ENCODE data around the gene OR10G6.

DNA sequence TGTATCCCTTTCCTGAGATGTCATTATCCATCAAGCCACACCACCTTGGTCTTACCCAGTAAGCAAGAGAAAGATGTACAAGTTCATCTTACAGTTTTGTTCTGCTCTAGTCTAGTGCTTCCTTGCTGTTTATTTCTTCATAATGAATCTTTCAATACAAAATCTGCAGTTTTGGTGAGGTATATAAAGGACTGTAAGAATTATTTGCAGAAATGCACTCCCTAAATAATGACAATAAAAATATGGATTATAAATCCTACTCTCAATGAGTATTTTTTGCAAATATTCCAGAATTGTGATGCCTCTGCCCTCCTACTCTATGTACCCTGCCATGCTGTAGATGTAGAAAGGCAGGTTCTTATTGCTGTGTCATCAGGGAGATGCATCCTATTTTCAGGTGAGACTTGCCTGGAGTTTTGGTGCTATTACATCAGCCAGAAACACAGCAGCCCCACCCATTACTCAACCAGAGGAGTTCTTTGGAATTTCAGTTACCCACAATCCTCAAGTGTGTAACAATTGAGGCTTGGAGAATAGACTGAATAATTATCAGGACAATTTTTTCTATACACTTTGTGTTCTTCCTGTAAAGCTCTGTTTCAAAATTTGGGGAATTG is 17.1 kb downstream of the OR10G6 start, which contains the start of gene OR10S1:
- TF ChIP-seq, protein P1, sequence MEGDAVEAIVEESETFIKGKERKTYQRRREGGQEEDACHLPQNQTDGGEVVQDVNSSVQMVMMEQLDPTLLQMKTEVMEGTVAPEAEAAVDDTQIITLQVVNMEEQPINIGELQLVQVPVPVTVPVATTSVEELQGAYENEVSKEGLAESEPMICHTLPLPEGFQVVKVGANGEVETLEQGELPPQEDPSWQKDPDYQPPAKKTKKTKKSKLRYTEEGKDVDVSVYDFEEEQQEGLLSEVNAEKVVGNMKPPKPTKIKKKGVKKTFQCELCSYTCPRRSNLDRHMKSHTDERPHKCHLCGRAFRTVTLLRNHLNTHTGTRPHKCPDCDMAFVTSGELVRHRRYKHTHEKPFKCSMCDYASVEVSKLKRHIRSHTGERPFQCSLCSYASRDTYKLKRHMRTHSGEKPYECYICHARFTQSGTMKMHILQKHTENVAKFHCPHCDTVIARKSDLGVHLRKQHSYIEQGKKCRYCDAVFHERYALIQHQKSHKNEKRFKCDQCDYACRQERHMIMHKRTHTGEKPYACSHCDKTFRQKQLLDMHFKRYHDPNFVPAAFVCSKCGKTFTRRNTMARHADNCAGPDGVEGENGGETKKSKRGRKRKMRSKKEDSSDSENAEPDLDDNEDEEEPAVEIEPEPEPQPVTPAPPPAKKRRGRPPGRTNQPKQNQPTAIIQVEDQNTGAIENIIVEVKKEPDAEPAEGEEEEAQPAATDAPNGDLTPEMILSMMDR (IDR thresholded peaks at IDR 0.05; ENCODE audit: borderline replicate concordance, extremely low read depth, low read length, poor library complexity, severe bottlenecking): no peak
- TF ChIP-seq EZH2 (IDR thresholded peaks at IDR 0.05; ENCODE audit: borderline replicate concordance, low read depth, low read length, severe bottlenecking): no peak
